IPS-15b (cell line): ENCODE results near the gene KIF11.
A peak's percentile ranks its signal among the peaks of the same experiment; 100 is the strongest.
"Not testable (repeated sequence)": the region's sequence is repeated elsewhere in the genome, so short reads cannot be mapped to it uniquely, and the experiment has no call there.

ENCODE experiments used
- H3K27me3 ChIP-seq: one replicate; pipeline ENCODE4 v1.6.1; 2013; ENCODE audit warnings: low read length; ENCODE audit not compliant: control insufficient read depth, insufficient read depth
- H3K36me3 ChIP-seq: one replicate; pipeline ENCODE4 v1.6.1; 2013; ENCODE audit warnings: low read length; ENCODE audit not compliant: control insufficient read depth, insufficient read depth
- H3K4me1 ChIP-seq: one replicate; pipeline ENCODE4 v1.6.1; 2013; ENCODE audit warnings: mild to moderate bottlenecking, low read length; ENCODE audit not compliant: control insufficient read depth, insufficient read depth
- H3K4me3 ChIP-seq: one replicate; pipeline ENCODE4 v1.5.1; 2013; ENCODE audit warnings: low read depth, low read length
- H3K9ac ChIP-seq: one replicate; pipeline ENCODE4 v1.6.1; 2013; ENCODE audit warnings: low read depth, mild to moderate bottlenecking, low read length
- H3K9me3 ChIP-seq: one replicate; pipeline ENCODE4 v1.6.1; 2013; ENCODE audit warnings: mild to moderate bottlenecking, low read length; ENCODE audit not compliant: control insufficient read depth, insufficient read depth

The KIF11 gene

GRCh38 chr10:92592761-92593618, at the start of gene KIF11:
TSS of gene KIF11 (plus strand) at chr10:92593130. CDS start at chr10:92593376, 246 bp downstream.
- Histone ChIP-seq H3K4me3 (peak within 1 kb of the TSS; percentile 61), H3K4me1 (no peaks in the 10 kb centered on the region), H3K9ac (peak within 1 kb of the TSS; percentile 71), H3K36me3 (no peaks in the 10 kb centered on the region), H3K9me3 (no peaks in the 10 kb centered on the region), H3K27me3 (no peaks in the 10 kb centered on the region)

- H3K27me3 ChIP-seq: no peaks in the 10 kb centered on the region
- no peak overlapping the region for H3K9ac ChIP-seq
- no peaks in the 10 kb centered on the region for H3K36me3 ChIP-seq
- H3K9me3 ChIP-seq: no peaks in the 10 kb centered on the region
- H3K4me1 ChIP-seq: peaks cover 11% of the 10 kb centered on the region
- H3K4me3 ChIP-seq: no peak overlapping the region
Observed at GRCh38 chr10:92544296-92544695, 48.6 kb upstream of the KIF11 start.

GRCh38 chr10:92545556-92545955, 47.4 kb upstream of the KIF11 start:
- H3K4me1 ChIP-seq: peaks cover 11% of the 10 kb centered on the region
- no peaks in the 10 kb centered on the region for H3K36me3 ChIP-seq
- H3K9me3 ChIP-seq: no peaks in the 10 kb centered on the region
- no peaks in the 10 kb centered on the region for H3K27me3 ChIP-seq
- no peak overlapping the region for H3K4me3 ChIP-seq
- H3K9ac ChIP-seq: no peak overlapping the region

GRCh38 chr10:92547676-92548075, 45.3 kb upstream of the KIF11 start:
- no peak overlapping the region for H3K9ac ChIP-seq
- H3K9me3 ChIP-seq: no peaks in the 10 kb centered on the region
- H3K4me3 ChIP-seq: no peak overlapping the region
- H3K36me3 ChIP-seq: no peaks in the 10 kb centered on the region
- H3K4me1 ChIP-seq: peaks cover 11% of the 10 kb centered on the region
- no peaks in the 10 kb centered on the region for H3K27me3 ChIP-seq

- Histone ChIP-seq H3K36me3 (no peaks in the 10 kb centered on the region), H3K9me3 (no peaks in the 10 kb centered on the region), H3K9ac (no peak overlapping the region), H3K27me3 (no peaks in the 10 kb centered on the region), H3K4me3 (no peak overlapping the region), H3K4me1 (no peaks in the 10 kb centered on the region)
Observed at GRCh38 chr10:92550924-92551323, 42.0 kb upstream of the KIF11 start.

- H3K9me3 ChIP-seq: no peaks in the 10 kb centered on the region
- H3K27me3 ChIP-seq: no peaks in the 10 kb centered on the region
- H3K36me3 ChIP-seq: no peaks in the 10 kb centered on the region
- no peak overlapping the region for H3K4me3 ChIP-seq
- no peak overlapping the region for H3K9ac ChIP-seq
- no peaks in the 10 kb centered on the region for H3K4me1 ChIP-seq
Observed at GRCh38 chr10:92552310-92552709, 40.6 kb upstream of the KIF11 start.

- Histone ChIP-seq H3K9ac (no peak overlapping the region), H3K27me3 (no peaks in the 10 kb centered on the region), H3K4me1 (no peaks in the 10 kb centered on the region), H3K9me3 (no peaks in the 10 kb centered on the region), H3K36me3 (no peaks in the 10 kb centered on the region), H3K4me3 (no peak overlapping the region)
Observed at GRCh38 chr10:92553959-92554358, 39.0 kb upstream of the KIF11 start.

- Histone ChIP-seq H3K9me3 (no peaks in the 10 kb centered on the region), H3K4me1 (no peaks in the 10 kb centered on the region), H3K36me3 (no peaks in the 10 kb centered on the region), H3K27me3 (no peaks in the 10 kb centered on the region), H3K4me3 (no peak overlapping the region), H3K9ac (no peak overlapping the region)
Observed at GRCh38 chr10:92559046-92559445, 33.9 kb upstream of the KIF11 start.

- Histone ChIP-seq H3K4me1 (no peaks in the 10 kb centered on the region), H3K27me3 (no peaks in the 10 kb centered on the region), H3K36me3 (no peaks in the 10 kb centered on the region), H3K9me3 (no peaks in the 10 kb centered on the region), H3K4me3 (no peak overlapping the region), H3K9ac (no peak overlapping the region)
Observed at GRCh38 chr10:92562424-92562823, 30.5 kb upstream of the KIF11 start.

GRCh38 chr10:92567952-92568600, 24.9 kb upstream of the KIF11 start:
- Histone ChIP-seq H3K9ac (peak overlapping the region; percentile 37), H3K27me3 (peaks cover under 1% of the 10 kb centered on the region), H3K4me1 (no peaks in the 10 kb centered on the region), H3K9me3 (no peaks in the 10 kb centered on the region), H3K4me3 (no peak overlapping the region), H3K36me3 (no peaks in the 10 kb centered on the region)

- Histone ChIP-seq H3K4me3 (no peak overlapping the region), H3K9me3 (no peaks in the 10 kb centered on the region), H3K4me1 (no peaks in the 10 kb centered on the region), H3K27me3 (peaks cover 2% of the 10 kb centered on the region), H3K9ac (no peak overlapping the region), H3K36me3 (no peaks in the 10 kb centered on the region)
Observed at GRCh38 chr10:92569071-92569470, 23.9 kb upstream of the KIF11 start.

GRCh38 chr10:92569663-92570062, 23.3 kb upstream of the KIF11 start:
- H3K9me3 ChIP-seq, H3K9ac ChIP-seq, H3K4me1 ChIP-seq, H3K27me3 ChIP-seq, H3K4me3 ChIP-seq, H3K36me3 ChIP-seq: not testable (repeated sequence)
